BLaER1 treated with 17β-estradiol and CSF1 and Interleukin-3, amounts not matched to agents 10 nM and 100 nM (cell line): ENCODE measurements around the gene CYBB.
A peak's percentile ranks its signal among the peaks of the same experiment; 100 is the strongest.

Source experiments
- H3K27ac ChIP-seq, 11 experiments: shearing (Covaris generic); formaldehyde crosslinking; 2 replicates each; pipeline ENCODE4 v1.8.1; 2022
- H3K27me3 ChIP-seq, 11 experiments: shearing (Covaris generic); formaldehyde crosslinking; 2 replicates each; pipeline ENCODE4 v1.8.1; 2022
- H3K36me3 ChIP-seq, 11 experiments: shearing (Covaris generic); formaldehyde crosslinking; 2 replicates each; pipeline ENCODE4 v1.8.1; 2022
- H3K4me1 ChIP-seq, 10 experiments: shearing (Covaris generic); formaldehyde crosslinking; 2 replicates each; pipeline ENCODE4 v1.8.1; 2022
- H3K4me2 ChIP-seq, 11 experiments: shearing (Covaris generic); formaldehyde crosslinking; 2 replicates each; pipeline ENCODE4 v1.8.1; 2022
- H3K4me3 ChIP-seq, 10 experiments: shearing (Covaris generic); formaldehyde crosslinking; 2 replicates each; pipeline ENCODE4 v1.8.1; 2022
- H3K9ac ChIP-seq, 11 experiments: shearing (Covaris generic); formaldehyde crosslinking; 2 replicates each; pipeline ENCODE4 v1.8.1; 2022
- H3K9me3 ChIP-seq, 11 experiments: shearing (Covaris generic); formaldehyde crosslinking; replicated peaks in 1 of 11; 2 replicates each; pipeline ENCODE4 v1.8.1; 2022
- H4K20me1 ChIP-seq, 11 experiments: shearing (Covaris generic); formaldehyde crosslinking; 2 replicates each; pipeline ENCODE4 v1.8.1; 2022
- Cebpa-rat ChIP-seq, 11 experiments: shearing (Covaris generic); IDR thresholded peaks; 2 replicates each; pipeline ENCODE4 v1.8.1; 2022

Gene CYBB

GRCh38 chrX:37779857-37780256, at the start of gene CYBB:
Gene CYBB, plus strand, starts transcription at chrX:37780059. Its CDS starts 19 bp downstream, at chrX:37780078.
- Histone ChIP-seq H3K36me3 (peaks cover 0 to 40% (median 0%) of the 10 kb centered on the region in 11 experiments; a peak in 10 of 22 replicates), H4K20me1 (no peaks in the 10 kb centered on the region), H3K4me1 (peaks cover 21 to 82% (median 49%) of the 10 kb centered on the region in 10 experiments), H3K27me3 (no peaks in the 10 kb centered on the region), H3K9me3 (peaks cover 0 to 35% (median 0%) of the 10 kb centered on the region in 11 experiments; a peak in 5 of 22 replicates), H3K4me2 (peak within 1 kb of the TSS in 9 of 11 experiments; percentile 40 to 98 (median 63); a peak in 16 of 22 replicates), H3K9ac (peak within 1 kb of the TSS in 6 of 11 experiments; percentile 26 to 93 (median 86); a peak in 11 of 22 replicates), H3K27ac (peak within 1 kb of the TSS in 9 of 11 experiments; percentile 8 to 92 (median 78); a peak in 16 of 22 replicates), H3K4me3 (peak within 1 kb of the TSS in 7 of 10 experiments; percentile 9 to 76 (median 72); a peak in 11 of 20 replicates)
- no peak for TF ChIP-seq Cebpa-rat (IDR thresholded peaks at IDR 0.05)

- Histone ChIP-seq H4K20me1 (no peaks in the 10 kb centered on the region), H3K4me1 (peaks cover 23 to 53% (median 32%) of the 10 kb centered on the region in 10 experiments), H3K4me3 (no peak overlapping the region), H3K4me2 (peak overlapping the region; percentile 63 to 88 (median 80); a peak in 21 of 22 replicates), H3K9ac (peak overlapping the region; percentile 46 to 82 (median 67); a peak in 20 of 22 replicates), H3K9me3 (peaks cover 0 to 27% (median 11%) of the 10 kb centered on the region in 11 experiments; a peak in 11 of 22 replicates), H3K36me3 (no peaks in the 10 kb centered on the region), H3K27me3 (no peaks in the 10 kb centered on the region), H3K27ac (peak overlapping the region; percentile 74 to 96 (median 83); a peak in 21 of 22 replicates)
- no peak for TF ChIP-seq Cebpa-rat (IDR thresholded peaks at IDR 0.05)
Observed at GRCh38 chrX:37745354-37745753, 34.5 kb upstream of the CYBB start.

GRCh38 chrX:37745835-37746217, 34.0 kb upstream of the CYBB start:
- no peaks in the 10 kb centered on the region for H4K20me1 ChIP-seq
- no peak overlapping the region for H3K4me3 ChIP-seq
- peaks cover 23 to 53% (median 32%) of the 10 kb centered on the region in 10 experiments for H3K4me1 ChIP-seq
- peak overlapping the region; percentile 63 to 88 (median 80) for H3K4me2 ChIP-seq
- H3K27me3 ChIP-seq = no peaks in the 10 kb centered on the region
- peaks cover 0 to 30% (median 14%) of the 10 kb centered on the region in 11 experiments; a peak in 16 of 22 replicates for H3K9me3 ChIP-seq
- H3K27ac ChIP-seq = peak overlapping the region; percentile 74 to 96 (median 83); a peak in 21 of 22 replicates
- peak overlapping the region; percentile 46 to 82 (median 67); a peak in 21 of 22 replicates for H3K9ac ChIP-seq
- no peak for TF ChIP-seq Cebpa-rat (IDR thresholded peaks at IDR 0.05)
- H3K36me3 ChIP-seq = no peaks in the 10 kb centered on the region

GRCh38 chrX:37746218-37746941, 33.5 kb upstream of the CYBB start:
- TF ChIP-seq Cebpa-rat (IDR thresholded peaks at IDR 0.05) = peak in 5 of 11 experiments; percentile 8 to 83 (median 60); a peak in 6 of 22 replicates
- peaks cover 23 to 55% (median 32%) of the 10 kb centered on the region in 10 experiments for H3K4me1 ChIP-seq

GRCh38 chrX:37746951-37747350, 32.9 kb upstream of the CYBB start:
- H3K9me3 ChIP-seq = peaks cover 0 to 41% (median 24%) of the 10 kb centered on the region in 11 experiments; a peak in 17 of 22 replicates
- H3K27me3 ChIP-seq = no peaks in the 10 kb centered on the region
- peak overlapping the region; percentile 62 to 96 (median 83); a peak in 21 of 22 replicates for H3K27ac ChIP-seq
- no peak for TF ChIP-seq Cebpa-rat (IDR thresholded peaks at IDR 0.05)
- peak overlapping the region; percentile 63 to 88 (median 80) for H3K4me2 ChIP-seq
- peak overlapping the region; percentile 38 to 82 (median 66); a peak in 19 of 22 replicates for H3K9ac ChIP-seq
- H3K4me1 ChIP-seq = peaks cover 23 to 60% (median 34%) of the 10 kb centered on the region in 10 experiments
- 0 out of 20 replicates have a peak overlapping the region, but pooled peaks of 1 of the 10 experiments have one; percentile 3 for H3K4me3 ChIP-seq
- H4K20me1 ChIP-seq = no peaks in the 10 kb centered on the region
- H3K36me3 ChIP-seq = no peaks in the 10 kb centered on the region

More at GRCh38 chrX:37746218-37746941, 33.5 kb upstream of the CYBB start:
- Histone ChIP-seq H3K4me3 (0 out of 20 replicates have a peak overlapping the region, but pooled peaks of 1 of the 10 experiments have one; percentile 3), H3K9me3 (peaks cover 0 to 35% (median 19%) of the 10 kb centered on the region in 11 experiments; a peak in 16 of 22 replicates), H4K20me1 (no peaks in the 10 kb centered on the region), H3K9ac (peak overlapping the region; percentile 46 to 82 (median 67); a peak in 21 of 22 replicates), H3K4me2 (peak overlapping the region; percentile 63 to 88 (median 80)), H3K27ac (peak overlapping the region; percentile 74 to 96 (median 83); a peak in 21 of 22 replicates), H3K27me3 (no peaks in the 10 kb centered on the region), H3K36me3 (no peaks in the 10 kb centered on the region)

GRCh38 chrX:37752281-37752680, 27.6 kb upstream of the CYBB start:
- Histone ChIP-seq H3K9me3 (peaks cover 0 to 71% (median 50%) of the 10 kb centered on the region in 11 experiments; a peak in 18 of 22 replicates), H3K9ac (no peak overlapping the region; a peak in 1 of 22 replicates), H3K4me3 (peak overlapping the region in 1 of 10 experiments; percentile 4; a peak in 1 of 20 replicates), H3K36me3 (no peaks in the 10 kb centered on the region; a peak in 2 of 22 replicates), H3K27me3 (no peaks in the 10 kb centered on the region), H3K27ac (peak overlapping the region in 10 of 11 experiments; percentile 11 to 97 (median 94); a peak in 15 of 22 replicates), H3K4me2 (peak overlapping the region in 4 of 11 experiments; percentile 18 to 94 (median 84); a peak in 7 of 22 replicates), H4K20me1 (no peaks in the 10 kb centered on the region), H3K4me1 (peaks cover 46 to 82% (median 52%) of the 10 kb centered on the region in 10 experiments)
- no peak for TF ChIP-seq Cebpa-rat (IDR thresholded peaks at IDR 0.05)

- no peaks in the 10 kb centered on the region; a peak in 3 of 22 replicates for H3K36me3 ChIP-seq
- peak overlapping the region in 7 of 11 experiments; percentile 4 to 84 (median 77); a peak in 7 of 22 replicates for H3K9ac ChIP-seq
- no peak for TF ChIP-seq Cebpa-rat (IDR thresholded peaks at IDR 0.05)
- H3K4me2 ChIP-seq = peak overlapping the region in 10 of 11 experiments; percentile 81 to 94 (median 86); a peak in 19 of 22 replicates
- H3K9me3 ChIP-seq = peaks cover 0 to 71% (median 52%) of the 10 kb centered on the region in 11 experiments; a peak in 18 of 22 replicates
- H4K20me1 ChIP-seq = no peaks in the 10 kb centered on the region
- H3K27ac ChIP-seq = peak overlapping the region; percentile 53 to 97 (median 94); a peak in 21 of 22 replicates
- peak overlapping the region in 3 of 10 experiments; percentile 4 to 20 (median 7); a peak in 1 of 20 replicates for H3K4me3 ChIP-seq
- no peaks in the 10 kb centered on the region for H3K27me3 ChIP-seq
- H3K4me1 ChIP-seq = peaks cover 48 to 82% (median 52%) of the 10 kb centered on the region in 10 experiments
Observed at GRCh38 chrX:37752936-37753335, 26.9 kb upstream of the CYBB start.

GRCh38 chrX:37753384-37753783, 26.5 kb upstream of the CYBB start:
- Histone ChIP-seq H3K4me3 (peak overlapping the region in 4 of 10 experiments; percentile 4 to 20 (median 12); a peak in 4 of 20 replicates), H3K4me1 (peaks cover 48 to 82% (median 52%) of the 10 kb centered on the region in 10 experiments)
- peak in 3 of 11 experiments; percentile 39 to 69 (median 56); a peak in 5 of 22 replicates for TF ChIP-seq Cebpa-rat (IDR thresholded peaks at IDR 0.05)

More at GRCh38 chrX:37753384-37753783, 26.5 kb upstream of the CYBB start:
- Histone ChIP-seq H3K36me3 (no peaks in the 10 kb centered on the region; a peak in 3 of 22 replicates), H4K20me1 (no peaks in the 10 kb centered on the region), H3K27me3 (no peaks in the 10 kb centered on the region), H3K9me3 (peaks cover 0 to 71% (median 54%) of the 10 kb centered on the region in 11 experiments; a peak in 18 of 22 replicates), H3K9ac (peak overlapping the region in 10 of 11 experiments; percentile 25 to 86 (median 80); a peak in 15 of 22 replicates), H3K27ac (peak overlapping the region; percentile 53 to 97 (median 94); a peak in 21 of 22 replicates), H3K4me2 (peak overlapping the region; percentile 77 to 94 (median 86))
